Measurements from ENCODE around the gene B4GALT5.
"Not testable (repeated sequence)": the region's sequence is repeated elsewhere in the genome, so short reads cannot be mapped to it uniquely, and the experiment has no call there.

Gene B4GALT5

DNA sequence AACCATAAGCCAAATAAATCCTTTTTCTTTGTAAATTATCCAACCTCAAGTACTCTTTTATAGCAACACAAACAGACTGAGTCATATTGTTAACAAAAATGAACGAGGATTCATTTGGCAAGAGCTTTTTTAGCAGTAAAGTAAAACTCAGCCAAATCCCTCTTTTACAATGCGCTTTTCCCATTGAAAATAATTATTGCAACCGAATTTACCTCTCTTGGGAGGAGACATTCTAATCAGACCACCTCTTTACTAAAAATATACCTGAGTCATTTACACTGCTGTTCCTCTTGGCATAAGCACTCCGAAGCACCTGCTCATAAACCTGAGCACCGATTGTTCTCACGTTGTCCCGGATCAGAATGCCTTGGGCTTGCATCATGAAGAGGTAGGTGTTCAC lies 57.4 kb downstream of the B4GALT5 start:
- DNase-seq: peak; percentile 4

DNA sequence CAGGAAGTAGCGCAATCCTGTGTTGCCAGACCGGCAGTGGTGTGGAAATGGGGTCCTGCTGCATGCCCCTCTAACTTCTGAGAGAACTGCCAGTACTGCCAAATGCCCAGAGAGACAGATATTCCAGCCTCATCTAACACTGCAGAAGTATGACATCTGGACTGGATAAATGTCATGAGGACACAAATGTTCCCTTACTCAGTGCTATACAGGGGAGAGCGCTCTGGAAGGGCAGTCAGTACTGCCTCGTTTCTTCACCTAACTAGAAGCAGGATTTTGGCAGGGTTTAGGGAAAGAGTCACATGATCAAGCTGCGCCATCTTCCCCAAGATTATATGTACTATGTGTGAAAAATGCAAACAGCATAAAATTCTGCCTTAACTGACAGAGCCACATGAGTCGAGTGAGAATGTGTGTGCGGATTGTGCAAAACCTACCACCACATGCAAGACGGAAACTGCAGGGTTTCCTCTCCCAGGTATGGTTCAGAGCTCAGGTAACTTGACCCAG lies 59.7 kb downstream of the B4GALT5 start:
- DNase-seq: no peak

DNA sequence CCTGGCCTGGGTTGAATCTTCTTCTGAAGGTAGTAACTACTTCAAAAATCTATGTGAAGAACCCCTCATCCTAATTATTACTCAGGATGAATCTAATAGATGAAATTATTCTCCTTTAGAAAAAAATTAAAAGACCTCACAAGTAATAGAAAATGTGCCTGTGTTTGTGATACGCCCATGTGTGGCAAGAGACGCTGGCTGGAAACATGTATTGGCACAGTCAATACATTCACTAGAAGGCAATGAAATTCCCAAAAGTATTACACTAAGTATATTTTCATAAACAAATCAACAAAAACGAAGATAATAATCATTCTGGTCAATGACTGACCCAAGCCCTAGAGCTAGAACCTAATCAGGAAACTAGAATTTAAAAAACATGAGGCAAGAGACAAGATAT lies 64.0 kb downstream of the B4GALT5 start:
- no peak for DNase-seq

DNA sequence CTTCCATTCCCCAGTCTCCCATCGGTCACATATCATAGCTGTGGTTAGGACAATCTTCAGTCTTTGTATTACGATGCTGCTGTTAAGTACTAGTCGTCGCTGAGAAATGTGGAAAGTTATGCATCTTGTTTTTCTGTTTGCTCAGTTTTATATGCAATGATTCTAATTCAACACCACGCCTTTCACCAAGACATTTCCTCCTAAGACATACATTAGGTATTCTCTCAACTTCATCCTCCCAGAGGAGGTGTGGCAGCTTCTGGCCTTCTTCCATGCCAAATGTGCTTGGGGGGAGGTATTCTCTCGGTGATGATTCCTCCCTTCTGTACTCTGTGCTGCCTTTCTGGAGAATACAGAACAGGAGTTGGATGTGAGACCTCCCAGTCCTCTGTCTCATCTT lies 66.1 kb downstream of the B4GALT5 start:
- no peak for DNase-seq

DNA sequence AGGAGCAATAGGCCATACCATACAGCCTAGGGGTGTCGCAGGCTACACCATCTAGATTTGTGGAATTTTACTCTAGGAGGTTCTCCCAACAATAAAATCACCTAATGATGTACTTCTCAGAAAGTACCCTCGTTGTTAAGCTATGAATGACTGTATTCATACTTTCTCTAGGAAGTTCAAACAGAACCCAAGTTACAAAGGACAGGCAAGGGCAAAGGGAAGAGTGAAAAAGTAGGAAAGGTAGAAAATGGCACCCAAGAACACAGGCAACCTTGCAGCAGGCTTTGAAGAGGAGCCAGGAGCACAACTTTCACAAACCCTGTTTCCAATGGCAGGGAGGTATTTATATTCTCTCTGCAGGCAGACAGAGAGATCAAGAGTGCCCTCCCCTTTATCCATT lies 67.2 kb downstream of the B4GALT5 start:
- DNase-seq: no peak

DNA sequence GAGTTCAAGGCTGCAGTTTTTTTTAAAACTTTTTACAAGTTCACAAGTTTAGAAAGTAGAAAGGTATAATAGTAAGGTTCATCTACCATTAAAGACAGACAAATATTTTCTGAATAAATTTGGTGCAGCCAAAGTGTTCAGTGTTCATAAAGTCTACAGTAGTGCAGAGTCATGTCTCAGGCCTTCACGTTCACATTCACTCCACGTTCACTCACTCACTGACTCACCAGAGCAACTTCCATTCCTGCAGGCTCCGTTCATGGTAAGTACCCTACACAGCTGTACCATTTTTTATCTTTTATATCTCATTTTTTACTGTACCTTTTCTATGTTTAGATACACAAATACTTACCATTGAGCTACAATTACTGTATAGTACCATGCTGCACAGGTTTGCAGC lies 67.6 kb downstream of the B4GALT5 start:
- DNase-seq: no peak

DNA sequence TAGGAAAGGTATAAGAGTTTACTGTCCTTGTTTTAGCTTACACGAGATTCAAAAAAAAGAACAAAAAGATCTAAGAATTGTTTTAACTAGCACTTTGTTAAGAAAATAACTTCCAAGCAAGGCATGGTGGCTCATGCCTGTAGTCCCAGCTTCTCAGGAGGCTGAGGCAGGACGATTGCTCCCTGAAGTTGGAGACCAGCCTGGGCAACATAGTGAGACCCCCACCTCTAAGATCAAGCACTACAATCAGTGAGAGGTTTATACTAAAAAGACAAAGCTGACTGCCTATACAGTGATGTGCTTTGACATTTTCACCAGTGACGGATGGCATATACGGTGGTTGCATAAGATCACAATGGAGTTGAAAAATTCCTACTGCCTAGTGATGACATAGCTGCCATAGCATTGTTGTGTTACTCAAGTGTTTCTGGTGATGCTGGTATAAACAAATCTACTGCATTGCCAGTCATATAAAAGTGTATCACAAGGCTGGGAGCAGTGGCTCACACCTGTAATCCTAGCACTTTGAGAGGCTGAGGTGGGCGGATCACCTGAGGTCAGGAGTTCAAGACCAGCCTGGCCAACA lies 68.6 kb downstream of the B4GALT5 start:
- no peak for DNase-seq

DNA sequence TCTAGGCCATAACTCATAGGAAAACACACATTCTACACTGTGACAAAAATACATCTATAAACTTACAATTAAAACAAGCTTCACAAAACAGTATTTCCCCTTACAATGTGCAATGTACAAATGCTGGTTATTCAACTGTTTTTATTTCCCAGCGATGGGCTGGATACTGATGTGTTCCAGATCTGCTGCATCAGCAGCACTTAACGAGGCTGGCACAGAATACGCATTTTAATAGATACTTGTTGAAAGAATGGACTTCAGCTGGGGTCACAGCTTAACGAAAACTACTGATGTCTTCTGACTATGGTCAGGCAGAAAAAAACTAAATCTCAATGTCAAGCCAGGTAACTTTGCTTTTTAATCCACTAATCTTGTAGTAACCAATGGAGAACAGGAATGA lies 70.9 kb downstream of the B4GALT5 start:
- no peak for DNase-seq

DNA sequence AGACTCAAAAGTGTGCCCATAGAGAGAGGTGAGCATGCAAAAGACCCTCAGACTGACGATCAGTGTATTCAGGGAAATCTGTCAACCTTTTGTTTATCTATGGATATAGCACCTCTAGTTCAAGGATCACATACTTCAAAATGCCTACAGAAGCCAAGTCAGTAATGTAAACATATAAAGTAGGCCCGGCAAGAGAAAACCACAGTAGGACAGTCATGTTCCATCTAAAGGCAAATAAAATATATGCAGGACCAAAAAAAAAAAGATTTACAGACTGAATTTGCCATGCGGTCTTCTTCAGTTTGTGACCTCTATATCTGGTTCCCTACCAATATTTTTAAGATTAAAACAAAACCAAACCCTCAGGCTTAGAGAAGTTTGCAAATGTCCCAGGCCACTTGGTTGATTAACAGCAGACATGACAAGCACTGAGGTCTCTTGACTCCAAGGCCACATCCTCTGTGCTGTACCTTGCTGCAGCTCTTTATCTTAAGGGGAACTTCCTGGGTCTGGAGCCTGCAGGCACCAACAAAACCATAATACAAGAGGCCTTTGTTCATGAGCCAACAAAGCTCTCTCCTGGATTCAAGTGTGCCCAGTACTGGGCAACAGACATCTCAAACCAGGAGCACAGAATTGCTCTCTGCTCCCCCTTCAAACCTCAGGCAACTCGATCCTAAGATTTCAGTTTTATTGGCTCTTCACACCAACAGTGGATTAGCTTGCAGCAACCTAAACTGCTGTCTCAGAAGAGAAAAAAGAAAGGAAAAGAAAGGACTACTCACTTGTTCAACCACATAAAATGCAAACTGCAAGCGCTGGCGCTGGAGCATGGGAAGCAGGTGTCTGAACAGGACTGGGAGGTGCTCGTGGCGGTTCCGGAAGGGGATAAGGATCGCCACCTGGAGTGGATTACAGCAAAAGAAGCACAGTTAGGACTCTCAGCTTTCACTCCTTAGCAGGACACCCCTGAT lies 71.7 kb downstream of the B4GALT5 start:
- no peak for DNase-seq

DNA sequence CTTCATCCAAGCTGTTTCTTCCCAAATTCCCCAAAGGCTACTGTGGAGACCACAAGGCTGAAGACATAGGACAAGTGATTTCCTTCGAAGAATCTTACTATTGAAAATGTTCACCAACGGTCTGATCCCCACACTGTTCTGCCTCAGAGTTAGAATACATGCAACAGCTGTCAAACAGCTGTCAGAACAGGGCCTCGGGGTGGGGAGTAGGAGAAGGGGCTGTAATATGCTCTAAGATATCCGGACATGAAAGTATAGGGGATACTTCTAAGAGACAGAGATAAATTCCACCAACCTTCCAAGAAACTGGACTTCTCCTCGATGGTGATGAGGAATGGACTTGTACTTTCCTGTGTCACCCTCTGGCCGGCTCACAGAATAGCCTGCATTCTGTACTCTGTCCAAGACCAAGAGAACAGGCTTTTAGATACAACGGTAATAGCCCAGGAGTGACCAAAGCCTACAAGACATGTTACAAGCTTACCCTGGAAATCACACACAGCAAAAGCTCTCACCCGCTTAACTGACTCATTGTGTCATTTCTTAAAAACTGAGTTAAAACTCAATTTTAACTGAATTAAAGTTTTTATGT lies 76.5 kb downstream of the B4GALT5 start:
- DNase-seq: no peak

DNA sequence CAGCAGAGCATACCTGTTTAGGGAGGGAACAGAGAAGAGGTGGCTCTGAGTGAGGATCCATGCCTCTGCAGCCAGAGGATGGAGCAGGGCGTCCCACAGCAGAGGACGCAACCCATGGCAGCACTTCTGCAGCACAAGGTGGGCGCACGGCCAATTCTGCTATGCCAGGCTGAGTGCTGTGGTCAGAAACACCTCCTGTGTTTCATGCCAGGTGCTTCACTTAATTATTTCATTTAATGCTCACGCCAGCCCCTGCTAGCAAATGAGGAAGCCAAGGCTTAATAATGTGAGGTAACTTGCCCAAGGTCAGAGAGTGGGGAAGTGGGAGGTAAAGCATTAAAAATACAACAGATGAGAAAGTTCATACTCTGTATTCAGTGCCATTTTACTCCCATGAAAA lies 77.2 kb downstream of the B4GALT5 start:
- DNase-seq: no peak

DNA sequence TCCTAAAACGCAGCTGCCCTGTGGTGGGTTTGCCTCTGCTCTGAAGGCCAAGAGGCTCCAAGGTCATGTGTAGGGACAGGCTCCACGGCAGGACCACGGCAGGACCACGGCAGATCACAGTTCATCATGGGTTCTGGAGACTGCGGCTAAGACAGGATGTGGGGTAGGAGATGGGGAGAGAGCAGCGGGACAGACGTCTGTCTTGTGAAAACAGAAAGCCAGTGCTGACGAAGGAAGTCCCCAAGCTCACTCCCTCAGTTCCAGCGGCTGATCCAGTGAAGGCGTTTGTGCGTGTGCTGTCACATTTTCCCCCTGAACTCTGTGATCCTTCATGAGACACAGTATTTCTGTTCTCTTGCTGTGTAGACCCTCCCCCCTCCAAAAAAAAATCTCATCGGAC lies 77.8 kb downstream of the B4GALT5 start:
- no peak for DNase-seq

DNA sequence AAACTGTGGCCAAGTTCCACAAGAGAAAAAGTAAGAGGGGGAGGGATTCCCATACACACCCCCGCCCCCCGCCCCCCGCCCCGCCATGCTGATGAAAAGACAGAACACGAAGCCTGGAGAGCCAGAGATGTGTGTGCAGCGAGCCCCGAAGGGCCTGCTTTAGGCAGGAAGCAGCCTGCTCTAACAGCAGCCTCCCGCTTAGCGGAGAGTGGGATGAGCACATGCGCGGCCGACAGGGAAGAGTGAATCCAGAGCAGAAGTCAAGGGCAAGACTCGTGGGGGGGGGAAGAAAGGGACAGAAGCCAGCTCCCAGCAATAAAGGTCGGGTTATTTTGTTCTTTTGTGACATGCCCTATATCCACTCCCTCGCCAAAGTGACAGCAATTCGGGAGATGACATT lies 78.5 kb downstream of the B4GALT5 start:
- DNase-seq: no peak

DNA sequence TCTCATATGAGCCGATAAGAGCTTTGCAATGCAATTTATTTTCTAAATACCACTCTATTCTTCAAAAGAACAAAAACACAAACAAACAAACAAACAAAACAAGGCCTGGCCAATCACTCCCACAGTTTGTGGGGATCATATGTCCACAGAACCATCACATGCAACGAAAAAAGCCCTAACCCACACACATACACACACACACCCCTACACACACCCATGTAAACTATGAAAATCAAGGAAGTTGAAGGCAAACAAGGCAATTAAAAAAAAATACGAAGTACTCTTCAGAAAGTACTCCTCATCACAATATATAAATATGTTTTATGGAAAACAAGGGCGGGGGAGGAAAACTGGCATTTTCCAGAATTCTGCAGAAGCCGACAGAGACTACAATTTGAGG lies 79.6 kb downstream of the B4GALT5 start:
- no peak for DNase-seq

DNA sequence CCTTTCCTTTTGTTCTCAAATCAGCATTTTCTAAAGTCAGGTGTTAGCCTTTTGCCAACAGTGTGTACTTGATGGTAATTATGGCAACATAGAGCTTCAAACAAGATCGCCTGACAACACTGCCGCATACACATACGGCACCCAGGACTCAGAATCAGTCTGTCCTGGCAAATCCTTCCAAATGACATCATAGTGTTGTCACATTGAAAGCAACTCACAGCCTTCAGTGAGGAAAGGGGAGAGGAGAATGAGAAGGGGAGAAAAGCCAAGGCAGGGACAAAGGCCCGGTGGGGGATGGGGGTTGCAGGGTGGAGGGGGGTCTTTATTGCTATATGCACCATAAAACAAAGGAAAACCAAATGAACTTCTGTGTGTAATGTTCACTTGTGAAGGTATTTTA lies 80.0 kb downstream of the B4GALT5 start:
- DNase-seq: no peak

DNA sequence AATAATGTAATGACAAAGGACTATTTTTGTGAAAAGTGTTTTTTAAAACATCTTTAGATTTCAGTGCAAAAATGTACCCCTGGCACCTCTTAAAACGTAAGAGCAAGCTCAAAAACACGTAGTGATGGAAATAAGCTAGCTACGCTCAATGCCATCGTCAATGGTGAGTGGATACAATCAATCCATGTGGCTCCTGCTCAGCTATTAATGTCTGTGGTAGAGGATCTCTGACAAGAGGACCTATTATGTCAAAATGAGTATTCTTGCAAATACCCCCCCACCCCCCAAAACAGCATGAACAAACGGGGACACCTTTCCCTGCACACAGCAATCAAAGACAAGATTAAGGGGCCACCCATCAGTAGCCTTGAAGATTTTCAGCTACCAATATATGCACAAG lies 80.7 kb downstream of the B4GALT5 start:
- no peak for DNase-seq

DNA sequence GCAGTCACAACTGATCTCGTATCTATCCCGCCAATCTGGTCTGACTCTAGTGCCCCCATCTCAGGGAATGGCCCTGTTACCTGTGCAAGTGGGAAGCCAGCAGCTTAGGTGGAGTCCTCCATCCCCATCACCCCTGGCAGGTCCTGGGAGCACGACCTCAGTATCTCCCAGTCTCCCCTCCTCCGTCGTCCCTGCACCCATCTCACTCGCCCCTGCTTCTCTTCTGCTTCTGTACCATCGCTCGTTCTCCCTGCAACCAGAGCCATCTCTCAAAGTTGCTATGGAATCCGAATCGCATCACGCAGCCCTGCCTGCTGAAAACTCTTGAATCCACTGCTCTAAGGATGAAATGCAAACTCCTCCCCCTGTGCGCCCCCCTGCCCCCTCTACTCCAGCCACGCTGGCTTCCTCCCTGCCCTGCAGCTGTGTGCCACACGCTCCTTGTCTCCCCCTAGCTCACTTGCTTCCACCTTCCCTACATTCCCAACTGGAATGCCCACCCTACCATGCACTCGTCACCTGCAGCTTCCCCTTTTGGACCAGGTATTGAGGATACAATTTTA lies 81.7 kb downstream of the B4GALT5 start:
- DNase-seq: no peak

DNA sequence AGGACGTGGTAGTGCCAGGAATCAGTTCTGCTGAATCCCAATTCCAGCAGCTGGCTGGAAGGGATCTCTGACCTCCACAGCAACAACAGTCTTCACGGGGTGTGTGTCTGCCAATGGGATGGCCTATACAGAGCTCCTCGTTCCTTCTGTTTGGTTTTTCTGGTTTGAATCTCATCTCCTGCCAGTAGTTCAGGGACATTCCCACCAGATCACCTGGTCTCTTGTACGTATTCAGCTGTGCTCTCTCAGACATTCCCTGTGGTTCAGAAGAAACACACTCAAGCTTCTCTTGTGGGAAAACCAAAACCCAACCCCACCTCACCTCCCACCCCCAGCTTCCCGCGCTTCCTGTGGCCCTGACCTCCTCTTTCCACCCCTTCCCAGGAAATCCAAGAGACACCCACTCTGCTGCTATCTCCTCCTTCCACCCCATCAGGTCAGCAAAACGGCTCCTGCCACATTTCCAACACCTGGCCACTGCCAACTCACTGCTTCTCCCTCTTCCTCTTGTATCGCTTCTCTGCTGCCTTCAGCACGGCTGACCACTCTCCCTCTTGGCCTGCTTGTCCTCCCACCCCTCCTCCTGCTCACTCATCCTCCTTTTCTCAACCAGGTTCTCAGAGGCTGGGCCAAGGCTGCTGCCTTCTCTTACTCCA lies 82.5 kb downstream of the B4GALT5 start:
- DNase-seq: no peak

DNA sequence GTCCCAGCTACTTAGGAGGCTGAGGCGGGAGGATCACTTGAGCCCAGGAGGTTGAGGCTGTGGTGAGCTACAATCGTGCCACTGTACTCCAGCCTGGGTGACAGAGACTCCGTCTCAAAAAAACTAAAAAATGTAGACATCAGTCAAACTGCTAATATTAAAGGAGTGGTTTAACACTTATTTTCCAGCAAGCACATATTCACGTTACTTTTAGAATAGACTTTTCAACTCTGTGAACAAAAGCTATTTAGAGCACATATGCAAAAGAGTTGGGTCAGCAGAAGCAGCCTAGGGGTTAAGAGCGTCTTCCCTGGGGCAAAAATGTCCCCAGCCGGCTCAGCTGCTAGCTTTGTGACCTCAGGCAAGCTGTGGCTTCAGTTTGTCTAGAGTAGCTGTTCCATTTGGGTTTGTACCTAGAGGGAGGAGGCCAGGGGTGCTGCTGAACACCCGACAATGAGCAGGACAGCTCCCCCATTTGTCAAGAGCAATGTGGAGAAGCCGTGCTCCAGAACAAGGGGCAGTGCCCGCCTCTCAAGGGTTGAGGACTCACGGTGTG lies 83.2 kb downstream of the B4GALT5 start:
- DNase-seq: no peak

DNA sequence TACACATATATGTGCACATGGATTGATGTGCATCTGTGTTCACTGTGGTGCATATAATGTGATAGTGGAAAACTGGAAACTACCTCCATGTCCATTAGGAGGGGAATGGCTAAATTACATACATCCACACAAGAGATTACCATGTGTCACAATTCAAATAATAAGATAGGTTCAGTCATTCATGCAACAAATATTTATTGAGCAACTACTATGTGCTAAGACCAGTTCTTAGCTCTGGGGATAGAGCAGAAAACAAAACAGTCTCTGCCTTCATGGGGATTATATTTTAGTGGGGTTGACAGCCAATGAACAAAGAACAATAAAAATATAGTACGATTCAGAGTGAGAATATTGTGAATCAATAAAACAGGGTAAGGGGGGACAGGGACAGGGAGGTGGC lies 84.1 kb downstream of the B4GALT5 start:
- no peak for DNase-seq

DNA sequence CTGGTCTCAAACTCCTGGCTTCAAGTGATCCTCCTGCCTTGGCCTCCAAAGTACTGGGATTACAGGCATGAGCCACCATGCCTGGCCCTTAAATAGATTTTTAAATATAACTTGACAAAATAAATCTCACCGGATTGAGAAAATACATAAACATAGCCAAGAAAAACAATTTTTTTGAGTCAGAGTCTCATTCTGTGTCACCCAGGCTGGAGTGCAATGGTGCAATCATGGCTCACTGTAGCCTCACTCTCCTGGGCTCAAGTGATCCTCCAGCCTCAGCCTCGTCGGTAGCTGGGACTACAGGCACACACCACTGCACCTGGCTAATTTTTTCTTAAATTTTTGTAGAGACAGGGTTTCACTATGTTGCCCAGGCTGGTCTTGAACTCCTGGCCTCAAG lies 85.4 kb downstream of the B4GALT5 start:
- not testable (repeated sequence) for DNase-seq

DNA sequence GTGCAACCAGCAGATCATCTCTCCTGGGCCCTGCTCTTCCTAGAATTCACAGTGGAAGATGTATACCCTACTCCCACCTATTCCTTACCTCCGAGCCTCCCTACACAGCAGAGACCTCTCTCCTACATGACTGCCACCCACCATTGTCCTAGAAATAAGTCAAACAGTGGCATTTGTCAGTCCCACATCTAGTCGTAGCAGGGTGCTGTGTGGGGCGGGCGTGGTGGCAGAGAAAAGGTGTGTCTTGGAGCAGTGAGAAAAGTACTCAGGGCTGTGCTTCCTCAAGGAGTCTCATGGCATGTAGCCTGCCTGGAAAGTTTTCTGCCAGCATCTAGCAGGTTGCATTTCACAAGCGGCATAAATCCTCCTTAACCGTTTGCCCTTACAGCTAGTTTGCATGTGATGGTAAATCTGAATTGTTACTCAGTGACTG lies 86.3 kb downstream of the B4GALT5 start:
- DNase-seq: no peak

DNA sequence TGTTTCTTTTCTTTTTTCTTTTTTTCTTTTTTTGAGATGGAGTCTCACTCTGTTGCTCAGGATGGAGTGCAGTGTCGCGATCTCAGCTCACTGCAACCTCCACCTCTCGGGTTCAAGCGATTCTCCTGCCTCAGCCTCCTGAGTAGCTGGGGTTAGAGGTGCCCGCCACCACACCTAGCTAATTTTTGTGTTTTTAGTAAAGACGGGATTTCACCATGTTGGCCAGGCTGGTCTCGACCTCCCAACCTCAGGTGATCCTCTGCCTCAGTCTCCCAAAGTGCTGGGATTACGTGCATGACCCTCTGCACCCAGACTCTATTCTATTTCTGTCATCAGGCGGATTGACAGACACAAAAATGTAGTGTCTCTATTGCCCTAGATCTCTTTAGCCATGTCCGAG lies 88.7 kb downstream of the B4GALT5 start:
- DNase-seq: not testable (repeated sequence)
